CD8-positive, alpha-beta memory T cell (primary cell): ENCODE data around the gene ZNF469. TPM values are rescaled to one million over a fixed set of nuclear protein-coding genes. Genes with fewer than 3 reads are reported as not detected.

Experiments
- CTCF ChIA-PET: fragments of 350-600 bp; sonication (Branson Sonifier 250); formaldehyde crosslinking; loops from one replicate; lab custom pipeline; 2021; ENCODE audit warnings: antibody characterized with exemption; lab: Charles Lee
- POLR2A ChIA-PET: fragments of 350-600 bp; sonication (Branson Sonifier 250); formaldehyde crosslinking; loops from one replicate; lab custom pipeline; 2021; ENCODE audit warnings: antibody characterized with exemption; lab: Charles Lee
- DNase-seq, 5 donors: peaks; one replicate each; pipeline versions ENCODE4 v3.0.0 to v3.0.0-alpha.2; 2020 to 2022; ENCODE audit warnings: mixed read lengths in 1 of 5
- H3K27ac ChIP-seq: one replicate; pipeline ENCODE4 v1.7.0; 2013; ENCODE audit warnings: low read depth, mild to moderate bottlenecking, low read length, moderate library complexity
- H3K27me3 ChIP-seq: 2 replicates; pipeline ENCODE4 v1.7.0; 2013; ENCODE audit warnings: low read length, mild to moderate bottlenecking; ENCODE audit not compliant: insufficient read depth, poor library complexity, severe bottlenecking
- H3K36me3 ChIP-seq: 2 replicates; pipeline ENCODE4 v1.7.0; 2013; ENCODE audit warnings: mild to moderate bottlenecking, low read length, moderate library complexity; ENCODE audit not compliant: insufficient read depth
- H3K4me1 ChIP-seq: 2 replicates; pipeline ENCODE4 v1.7.0; 2013; ENCODE audit warnings: mild to moderate bottlenecking, low read length, moderate library complexity; ENCODE audit not compliant: insufficient read depth
- H3K4me3 ChIP-seq: 2 replicates; pipeline ENCODE4 v1.7.0; 2013; ENCODE audit warnings: mild to moderate bottlenecking, low read length
- H3K9me3 ChIP-seq: 2 replicates; pipeline ENCODE4 v1.7.0; 2013; ENCODE audit warnings: mild to moderate bottlenecking, low read length
- H3K27ac Mint-ChIP-seq, 8 donors: one replicate each; pipeline ENCODE4 v1.8.0; 2020 to 2021; ENCODE audit warnings: mixed read lengths in 8 of 8, mild to moderate bottlenecking in 6 of 8, inconsistent platforms in 3 of 8, moderate library complexity in 3 of 8
- H3K27me3 Mint-ChIP-seq, 2 donors: one replicate each; pipeline ENCODE4 v1.8.0; 2020 to 2021; ENCODE audit warnings: mixed read lengths in 2 of 2, mild to moderate bottlenecking in 1 of 2, moderate library complexity in 1 of 2
- H3K36me3 Mint-ChIP-seq, 3 donors: one replicate each; pipeline ENCODE4 v1.8.0; 2020 to 2021; ENCODE audit warnings: mixed read lengths in 3 of 3, inconsistent platforms in 1 of 3, mild to moderate bottlenecking in 1 of 3
- H3K4me1 Mint-ChIP-seq, 3 donors: one replicate each; pipeline ENCODE4 v1.8.0; 2020 to 2021; ENCODE audit warnings: mixed read lengths in 3 of 3, inconsistent platforms in 1 of 3, mild to moderate bottlenecking in 1 of 3
- H3K4me3 Mint-ChIP-seq, 7 donors: one replicate each; pipeline ENCODE4 v1.8.0; 2020 to 2021; ENCODE audit warnings: mixed read lengths in 7 of 7, mild to moderate bottlenecking in 6 of 7, moderate library complexity in 4 of 7, inconsistent platforms in 2 of 7
- H3K9me3 Mint-ChIP-seq, 5 donors: one replicate each; pipeline ENCODE4 v1.8.0; 2020 to 2022; ENCODE audit warnings: mixed read lengths in 5 of 5, mild to moderate bottlenecking in 3 of 5, moderate library complexity in 2 of 5, inconsistent platforms in 1 of 5
- polyA plus RNA-seq: library from polyadenylated mRNA; unstranded; fragments of 300-500 nt; fragmentation: Illumina TruSeq; gene quantifications from one replicate; pipeline ENCODE4 v1.2.3, GENCODE V29; 2021
- total RNA-seq, 2 experiments: library from RNA; stranded (reverse); gene quantifications; one replicate each; pipeline ENCODE4 v1.2.3, GENCODE V29; 2021

The ZNF469 gene
- total and polyA plus RNA-seq, 3 experiments from 2014 or later = 0.23 to 1.7 (median 1.5) TPM

DNA sequence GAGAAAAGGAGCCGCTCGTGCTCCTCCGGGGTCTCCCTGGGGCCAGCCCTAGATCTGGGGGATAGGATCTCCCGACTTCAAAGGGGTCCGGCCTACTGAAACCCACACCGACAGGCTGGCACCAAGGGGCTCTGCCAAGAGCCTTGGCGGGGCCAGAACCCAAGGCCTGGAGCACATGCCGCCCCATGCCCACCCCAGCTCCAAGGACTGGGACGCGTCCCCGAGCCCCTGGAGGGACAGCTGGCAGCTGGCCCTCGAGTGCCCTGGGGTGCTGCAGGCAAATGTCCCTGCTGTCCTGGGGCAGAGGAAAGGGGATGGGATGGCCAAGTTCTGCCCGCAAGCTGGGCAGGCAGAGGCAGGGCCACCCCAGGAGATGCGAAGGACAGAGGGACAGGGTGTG is 38.5 kb downstream of the ZNF469 start:
- Mint-ChIP-seq H3K9me3 (no peaks in the 10 kb centered on the region), H3K27ac (no peak overlapping the region), H3K27me3 (peaks cover 0 to 6% of the 10 kb centered on the region in 2 donors), H3K4me1 (peaks cover 0 to 8% (median 2%) of the 10 kb centered on the region in 3 donors), H3K4me3 (no peak overlapping the region), H3K36me3 (no peaks in the 10 kb centered on the region)
- ChIA-PET CTCF (no interaction called here), POLR2A (no interaction called here)
- no peak for DNase-seq
- H3K27ac ChIP-seq = no peak overlapping the region
- H3K36me3 ChIP-seq = no peaks in the 10 kb centered on the region
- H3K4me1 ChIP-seq = no peaks in the 10 kb centered on the region
- H3K9me3 ChIP-seq = no peaks in the 10 kb centered on the region
- H3K4me3 ChIP-seq = no peak overlapping the region
- H3K27me3 ChIP-seq = no peaks in the 10 kb centered on the region

- Mint-ChIP-seq H3K36me3 (no peaks in the 10 kb centered on the region), H3K9me3 (no peaks in the 10 kb centered on the region), H3K4me1 (peaks cover 0 to 8% (median 2%) of the 10 kb centered on the region in 3 donors), H3K27me3 (peaks cover 0 to 4% of the 10 kb centered on the region in 2 donors), H3K27ac (peak overlapping the region in 1 of 8 donors; percentile 33), H3K4me3 (no peak overlapping the region)
- Histone ChIP-seq H3K4me1 (no peaks in the 10 kb centered on the region), H3K27ac (no peak overlapping the region), H3K9me3 (no peaks in the 10 kb centered on the region), H3K27me3 (no peaks in the 10 kb centered on the region), H3K36me3 (no peaks in the 10 kb centered on the region), H3K4me3 (no peak overlapping the region)
- ChIA-PET CTCF (no interaction called here), POLR2A (no interaction called here)
- DNase-seq = no peak
These were observed 39.2 kb downstream of the ZNF469 start for GRCh38 chr16:88421871-88422433.

DNA sequence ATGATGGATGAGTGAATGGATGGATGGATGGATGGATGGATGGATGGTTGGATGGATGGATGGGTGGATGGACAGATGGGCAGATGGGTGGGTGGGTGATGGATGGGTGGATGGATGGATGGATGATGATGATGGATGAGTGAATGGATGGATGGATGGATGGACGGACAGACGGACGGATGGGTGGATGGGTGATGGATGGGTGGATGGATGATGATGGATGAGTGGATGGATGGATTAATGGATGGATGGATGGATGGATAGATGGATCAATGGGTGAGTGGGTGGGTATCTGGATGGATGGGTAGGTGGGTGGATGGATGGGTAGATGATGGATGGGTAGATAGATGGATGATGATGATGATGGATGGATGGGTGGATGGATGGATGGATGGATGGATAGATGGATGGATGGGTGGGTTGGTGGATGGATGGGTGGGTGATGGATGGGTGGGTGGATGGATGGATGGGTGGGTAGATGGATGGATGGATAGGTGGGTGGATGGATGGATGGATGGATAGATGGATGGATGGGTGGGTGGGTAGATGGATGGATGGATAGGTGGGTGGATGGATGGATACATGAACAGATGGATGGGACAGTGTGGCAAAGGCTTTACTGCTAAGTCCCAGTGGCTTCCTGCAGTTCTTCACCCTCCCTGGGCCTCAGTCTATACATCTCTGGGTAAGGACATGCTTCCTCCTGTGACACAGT is 40.1 kb downstream of the ZNF469 start:
- Histone ChIP-seq H3K9me3 (no peaks in the 10 kb centered on the region), H3K4me3 (no peak overlapping the region), H3K4me1 (no peaks in the 10 kb centered on the region), H3K27ac (no peak overlapping the region), H3K36me3 (no peaks in the 10 kb centered on the region), H3K27me3 (no peaks in the 10 kb centered on the region)
- POLR2A ChIA-PET = no interaction called here
- Mint-ChIP-seq H3K4me1 (peaks cover 0 to 8% (median 2%) of the 10 kb centered on the region in 3 donors), H3K27me3 (peaks cover 0 to 4% of the 10 kb centered on the region in 2 donors), H3K36me3 (no peaks in the 10 kb centered on the region), H3K27ac (no peak overlapping the region), H3K4me3 (no peak overlapping the region), H3K9me3 (no peaks in the 10 kb centered on the region)
- DNase-seq = no peak
- CTCF ChIA-PET = no interaction called here

DNA sequence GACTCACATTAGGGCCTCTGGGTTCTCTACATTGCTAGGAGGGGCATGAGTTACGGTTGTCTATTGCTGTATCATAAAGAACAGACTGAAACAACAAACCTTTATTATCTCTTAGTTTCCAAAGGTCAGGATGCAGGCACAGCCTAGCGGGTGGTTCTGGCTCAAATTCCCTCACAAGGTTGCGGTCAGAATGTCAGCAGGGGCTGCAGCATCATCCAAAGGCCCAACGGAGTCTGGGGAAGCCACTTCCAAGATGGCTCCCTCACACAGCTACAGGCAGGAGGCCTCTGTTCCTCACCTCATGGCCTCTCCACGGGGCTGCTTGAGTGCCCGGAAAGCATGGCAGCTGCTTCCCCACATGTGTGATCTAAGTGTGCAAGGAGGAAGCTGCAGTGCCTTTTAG is 40.7 kb downstream of the ZNF469 start:
- H3K4me1 ChIP-seq = no peaks in the 10 kb centered on the region
- no peak overlapping the region for H3K27ac ChIP-seq
- H3K27me3 Mint-ChIP-seq = peaks cover 0 to 3% of the 10 kb centered on the region in 2 donors
- H3K4me1 Mint-ChIP-seq = peaks cover 0 to 8% (median 2%) of the 10 kb centered on the region in 3 donors
- CTCF ChIA-PET = no interaction called here
- no peaks in the 10 kb centered on the region for H3K9me3 ChIP-seq
- H3K27me3 ChIP-seq = no peaks in the 10 kb centered on the region
- no peaks in the 10 kb centered on the region for H3K36me3 Mint-ChIP-seq
- no peak overlapping the region for H3K4me3 ChIP-seq
- POLR2A ChIA-PET = no interaction called here
- no peaks in the 10 kb centered on the region for H3K9me3 Mint-ChIP-seq
- no peak for DNase-seq
- no peaks in the 10 kb centered on the region for H3K36me3 ChIP-seq
- no peak overlapping the region for H3K4me3 Mint-ChIP-seq
- no peak overlapping the region for H3K27ac Mint-ChIP-seq

GRCh38 chr16:88424587-88425235 is 42.0 kb downstream of the ZNF469 start:
- H3K4me3 ChIP-seq = no peak overlapping the region
- H3K27ac ChIP-seq = no peak overlapping the region
- Mint-ChIP-seq H3K36me3 (no peaks in the 10 kb centered on the region), H3K9me3 (no peaks in the 10 kb centered on the region), H3K4me1 (peaks cover 0 to 8% (median 2%) of the 10 kb centered on the region in 3 donors), H3K4me3 (no peak overlapping the region), H3K27ac (no peak overlapping the region), H3K27me3 (no peaks in the 10 kb centered on the region)
- no peaks in the 10 kb centered on the region for H3K4me1 ChIP-seq
- no peak for DNase-seq
- no peaks in the 10 kb centered on the region for H3K27me3 ChIP-seq
- H3K9me3 ChIP-seq = no peaks in the 10 kb centered on the region
- CTCF ChIA-PET = no interaction called here
- POLR2A ChIA-PET = no interaction called here
- no peaks in the 10 kb centered on the region for H3K36me3 ChIP-seq

DNA sequence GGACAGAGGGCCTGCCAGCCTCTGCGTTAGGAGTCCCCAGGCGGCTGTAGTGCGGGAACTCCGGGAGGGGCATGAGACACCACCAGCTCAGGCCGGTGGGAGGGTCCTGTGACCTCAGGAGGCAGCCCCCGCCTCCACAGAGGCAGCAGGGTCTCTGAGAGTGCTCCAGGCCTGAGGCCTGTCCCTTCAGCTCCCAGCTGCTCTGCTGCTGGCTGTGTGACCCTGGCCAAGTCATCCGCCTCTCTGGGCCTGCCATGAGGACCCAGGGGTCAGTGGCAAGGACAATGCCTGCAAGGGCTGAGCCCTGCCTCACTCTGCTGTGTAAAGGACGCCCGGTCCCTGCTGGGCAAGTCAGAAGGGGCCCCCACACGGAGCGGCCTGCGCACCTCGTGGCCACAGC is 43.3 kb downstream of the ZNF469 start:
- H3K36me3 ChIP-seq = no peaks in the 10 kb centered on the region
- Mint-ChIP-seq H3K27ac (peak overlapping the region in 1 of 8 donors; percentile 72), H3K36me3 (no peaks in the 10 kb centered on the region), H3K4me3 (no peak overlapping the region), H3K9me3 (no peaks in the 10 kb centered on the region), H3K27me3 (no peaks in the 10 kb centered on the region), H3K4me1 (peaks cover 0 to 10% (median 3%) of the 10 kb centered on the region in 3 donors)
- POLR2A ChIA-PET = no interaction called here
- no peak overlapping the region for H3K27ac ChIP-seq
- no peak for DNase-seq
- H3K4me1 ChIP-seq = no peaks in the 10 kb centered on the region
- CTCF ChIA-PET = no interaction called here
- no peaks in the 10 kb centered on the region for H3K9me3 ChIP-seq
- H3K27me3 ChIP-seq = no peaks in the 10 kb centered on the region
- H3K4me3 ChIP-seq = no peak overlapping the region

- H3K27ac Mint-ChIP-seq = no peak overlapping the region
- POLR2A ChIA-PET = no interaction called here
- H3K27me3 Mint-ChIP-seq = no peaks in the 10 kb centered on the region
- Histone ChIP-seq H3K36me3 (no peaks in the 10 kb centered on the region), H3K9me3 (no peaks in the 10 kb centered on the region), H3K4me1 (no peaks in the 10 kb centered on the region), H3K27ac (no peak overlapping the region), H3K4me3 (no peak overlapping the region), H3K27me3 (no peaks in the 10 kb centered on the region)
- no peaks in the 10 kb centered on the region for H3K9me3 Mint-ChIP-seq
- DNase-seq = no peak
- CTCF ChIA-PET = interaction anchor here (1.2 kb wide), 1 partner anchor 10 kb away, joined by 4 read pairs; no protein-coding TSS in a partner anchor
- H3K4me3 Mint-ChIP-seq = no peak overlapping the region
- H3K4me1 Mint-ChIP-seq = peaks cover 0 to 20% (median 5%) of the 10 kb centered on the region in 3 donors
- H3K36me3 Mint-ChIP-seq = no peaks in the 10 kb centered on the region
These were observed 44.6 kb downstream of the ZNF469 start for GRCh38 chr16:88427376-88427775.

DNA sequence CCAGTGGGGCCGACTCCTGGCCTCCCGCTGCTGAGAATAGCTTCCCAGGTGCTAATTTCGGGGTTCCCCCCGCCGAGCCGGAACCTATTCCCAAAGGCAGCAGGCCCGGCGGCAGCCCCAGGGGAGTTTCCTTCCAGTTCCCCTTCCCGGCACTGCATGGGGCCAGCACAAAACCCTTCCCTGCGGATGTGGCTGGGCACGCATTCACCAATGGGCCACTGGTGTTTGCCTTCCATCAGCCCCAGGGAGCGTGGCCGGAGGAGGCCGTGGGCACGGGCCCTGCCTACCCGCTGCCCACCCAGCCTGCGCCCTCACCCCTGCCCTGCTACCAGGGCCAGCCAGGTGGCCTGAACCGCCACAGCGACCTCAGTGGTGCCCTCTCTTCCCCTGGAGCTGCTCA is 45.4 kb downstream of the ZNF469 start:
- Histone ChIP-seq H3K4me3 (no peak overlapping the region), H3K36me3 (no peaks in the 10 kb centered on the region), H3K4me1 (no peaks in the 10 kb centered on the region), H3K9me3 (no peaks in the 10 kb centered on the region), H3K27me3 (no peaks in the 10 kb centered on the region), H3K27ac (no peak overlapping the region)
- POLR2A ChIA-PET = no interaction called here
- CTCF ChIA-PET = interaction anchor here (1.2 kb wide), 1 partner anchor 9 kb away, joined by 4 read pairs; no protein-coding TSS in a partner anchor
- Mint-ChIP-seq H3K36me3 (no peaks in the 10 kb centered on the region), H3K4me3 (no peak overlapping the region), H3K27me3 (no peaks in the 10 kb centered on the region), H3K9me3 (no peaks in the 10 kb centered on the region), H3K4me1 (peaks cover 0 to 20% (median 5%) of the 10 kb centered on the region in 3 donors), H3K27ac (no peak overlapping the region)
- no peak for DNase-seq
